Mesendoderm (in vitro differentiated cells): ENCODE measurements around the gene PHLDA1.

Experiments
- DNase-seq: peaks from one replicate; pipeline ENCODE4 v3.0.0; 2013
- H2AK5ac ChIP-seq: 2 replicates; pipeline ENCODE4 v1.6.1; 2013; ENCODE audit warnings: low read length, inconsistent platforms
- H2BK120ac ChIP-seq: 2 replicates; pipeline ENCODE4 v1.6.1; 2013; ENCODE audit warnings: low read depth, mild to moderate bottlenecking, low read length, moderate library complexity, mixed read lengths
- H2BK15ac ChIP-seq: replicated peaks from 2 replicates; pipeline ENCODE4 v1.6.1; 2013; ENCODE audit warnings: low read depth, mild to moderate bottlenecking, moderate library complexity
- H2BK5ac ChIP-seq: 2 replicates; pipeline ENCODE4 v1.6.1; 2013; ENCODE audit warnings: low read length, inconsistent platforms
- H3K18ac ChIP-seq: 2 replicates; pipeline ENCODE4 v1.6.1; 2013; ENCODE audit warnings: mild to moderate bottlenecking, low read length, mixed read lengths
- H3K23ac ChIP-seq: one replicate; pipeline ENCODE4 v1.6.1; 2013; ENCODE audit warnings: low read length
- H3K27ac ChIP-seq: 2 replicates; pipeline ENCODE4 v1.5.1; 2013; ENCODE audit warnings: low read depth, mild to moderate bottlenecking, inconsistent platforms, low read length, moderate library complexity
- H3K27me3 ChIP-seq: 2 replicates; pipeline ENCODE4 v1.6.1; 2013; ENCODE audit warnings: low read length, control low read depth, mild to moderate bottlenecking, inconsistent platforms; ENCODE audit not compliant: insufficient read depth, poor library complexity
- H3K36me3 ChIP-seq: 2 replicates; pipeline ENCODE4 v1.6.1; 2013; ENCODE audit warnings: low read length, inconsistent platforms; ENCODE audit not compliant: control insufficient read depth, insufficient read depth
- H3K4ac ChIP-seq: one replicate; pipeline ENCODE4 v1.6.1; 2013; ENCODE audit warnings: low read depth, mild to moderate bottlenecking, low read length, moderate library complexity
- H3K4me1 ChIP-seq: 2 replicates; pipeline ENCODE4 v1.6.1; 2013; ENCODE audit warnings: low read depth, low read length, inconsistent platforms; ENCODE audit not compliant: control insufficient read depth
- H3K4me2 ChIP-seq: 2 replicates; pipeline ENCODE4 v1.6.1; 2013; ENCODE audit warnings: low read length
- H3K4me3 ChIP-seq: 2 replicates; pipeline ENCODE4 v1.5.1; 2013; ENCODE audit warnings: mild to moderate bottlenecking, low read length
- H3K56ac ChIP-seq: one replicate; pipeline ENCODE4 v1.6.1; 2013; ENCODE audit warnings: low read length
- H3K79me1 ChIP-seq: 2 replicates; pipeline ENCODE4 v1.6.1; 2013; ENCODE audit warnings: low read length, inconsistent platforms
- H3K79me2 ChIP-seq: 2 replicates; pipeline ENCODE4 v1.6.1; 2013; ENCODE audit warnings: mild to moderate bottlenecking, low read length; ENCODE audit not compliant: control insufficient read depth, insufficient read depth
- H3K9ac ChIP-seq: 2 replicates; pipeline ENCODE4 v1.6.1; 2013; ENCODE audit warnings: low read length, inconsistent platforms
- H4K5ac ChIP-seq: one replicate; pipeline ENCODE4 v1.6.1; 2013; ENCODE audit warnings: low read length
- H4K8ac ChIP-seq: one replicate; pipeline ENCODE4 v1.6.1; 2013; ENCODE audit warnings: low read depth, mild to moderate bottlenecking, control low read depth, low read length, moderate library complexity
- WGBS: extraction: QIAGEN DNeasy Blood & Tissue Kit; methylation state at CpG from one replicate; pipeline ENCODE4 v1.1.7; 2013; ENCODE audit warnings: low lambda C conversion rate, missing lambda C conversion rate; ENCODE audit not compliant: insufficient coverage; ENCODE audit errors: extremely low coverage; 5-methylcytosine and 5-hydroxymethylcytosine counted together

The PHLDA1 gene

GRCh38 chr12:75976913-75977312 is 54.7 kb downstream of the PHLDA1 start:
- Histone ChIP-seq H3K9ac (no peak overlapping the region), H2BK15ac (peak overlapping the region; percentile 75), H3K56ac (no peak overlapping the region), H4K8ac (no peak overlapping the region), H3K4ac (no peak overlapping the region), H3K27me3 (no peaks in the 10 kb centered on the region), H3K79me1 (no peaks in the 10 kb centered on the region), H3K79me2 (no peaks in the 10 kb centered on the region), H2BK5ac (no peak overlapping the region), H3K36me3 (no peaks in the 10 kb centered on the region), H2AK5ac (no peak overlapping the region), H3K18ac (peak overlapping the region; percentile 2), H3K27ac (no peak overlapping the region), H3K4me2 (no peak overlapping the region), H3K4me3 (no peak overlapping the region), H3K23ac (no peak overlapping the region), H3K4me1 (peaks cover 13% of the 10 kb centered on the region), H4K5ac (no peak overlapping the region), H2BK120ac (no peak overlapping the region)
- no peak for DNase-seq
- WGBS, result no CpG with 5 or more reads among the region's 3 CpGs

- H3K79me2 ChIP-seq, result no peaks in the 10 kb centered on the region
- H3K9ac ChIP-seq, result no peak overlapping the region
- no peak overlapping the region for H3K4ac ChIP-seq
- no peak overlapping the region for H2BK5ac ChIP-seq
- no peak overlapping the region for H2BK15ac ChIP-seq
- no peak overlapping the region for H4K5ac ChIP-seq
- WGBS, result no CpG with 5 or more reads among the region's 3 CpGs
- no peak overlapping the region for H2BK120ac ChIP-seq
- H2AK5ac ChIP-seq, result no peak overlapping the region
- H3K27ac ChIP-seq, result no peak overlapping the region
- H3K4me1 ChIP-seq, result peaks cover 11% of the 10 kb centered on the region
- H3K4me3 ChIP-seq, result no peak overlapping the region
- no peaks in the 10 kb centered on the region for H3K79me1 ChIP-seq
- no peaks in the 10 kb centered on the region for H3K36me3 ChIP-seq
- no peak for DNase-seq
- no peak overlapping the region for H3K4me2 ChIP-seq
- no peak overlapping the region for H3K56ac ChIP-seq
- H3K18ac ChIP-seq, result no peak overlapping the region
- no peak overlapping the region for H3K23ac ChIP-seq
- no peak overlapping the region for H4K8ac ChIP-seq
- no peaks in the 10 kb centered on the region for H3K27me3 ChIP-seq
Measured at GRCh38 chr12:75976113-75976512, 55.5 kb downstream of the PHLDA1 start.

GRCh38 chr12:75975702-75976101 is 55.9 kb downstream of the PHLDA1 start:
- Histone ChIP-seq H4K5ac (no peak overlapping the region), H3K4ac (no peak overlapping the region), H3K4me2 (no peak overlapping the region), H3K23ac (no peak overlapping the region), H3K4me3 (no peak overlapping the region), H2BK15ac (no peak overlapping the region), H2BK5ac (no peak overlapping the region), H3K27ac (no peak overlapping the region), H3K56ac (no peak overlapping the region), H2AK5ac (no peak overlapping the region), H3K79me1 (no peaks in the 10 kb centered on the region), H3K9ac (no peak overlapping the region), H3K18ac (peak overlapping the region; percentile 23), H3K4me1 (peaks cover 11% of the 10 kb centered on the region), H3K27me3 (no peaks in the 10 kb centered on the region), H2BK120ac (peak overlapping the region; percentile 3), H3K79me2 (no peaks in the 10 kb centered on the region), H4K8ac (no peak overlapping the region), H3K36me3 (no peaks in the 10 kb centered on the region)
- no CpG with 5 or more reads among the region's 2 CpGs for WGBS
- DNase-seq, result no peak
